Testis (tissue), 2 donors: ENCODE data around the gene PTPRD.

ENCODE experiments used
- POLR2A ChIP-seq: fragments of 450-650 bp; IDR thresholded peaks from one replicate; pipeline ENCODE4 v1.6.1; 2017; ENCODE audit warnings: antibody characterized with exemption, mild to moderate bottlenecking, moderate library complexity
- TF ChIP-seq, protein P1 (sequence below), 3 experiments: fragments of 450-650 bp in 2 of 3; fragments of 200-600 bp in 1 of 3; sonication (generic) in 1 of 3; IDR thresholded peaks; one replicate each; pipeline ENCODE4 v1.5.1; 2016 to 2019; ENCODE audit warnings: antibody characterized with exemption in 3 of 3, mild to moderate bottlenecking in 2 of 3, moderate library complexity in 1 of 3

GRCh38 chr9:8784838-8785237 lies 1828.0 kb downstream of the PTPRD start:
- TF ChIP-seq, protein P1, sequence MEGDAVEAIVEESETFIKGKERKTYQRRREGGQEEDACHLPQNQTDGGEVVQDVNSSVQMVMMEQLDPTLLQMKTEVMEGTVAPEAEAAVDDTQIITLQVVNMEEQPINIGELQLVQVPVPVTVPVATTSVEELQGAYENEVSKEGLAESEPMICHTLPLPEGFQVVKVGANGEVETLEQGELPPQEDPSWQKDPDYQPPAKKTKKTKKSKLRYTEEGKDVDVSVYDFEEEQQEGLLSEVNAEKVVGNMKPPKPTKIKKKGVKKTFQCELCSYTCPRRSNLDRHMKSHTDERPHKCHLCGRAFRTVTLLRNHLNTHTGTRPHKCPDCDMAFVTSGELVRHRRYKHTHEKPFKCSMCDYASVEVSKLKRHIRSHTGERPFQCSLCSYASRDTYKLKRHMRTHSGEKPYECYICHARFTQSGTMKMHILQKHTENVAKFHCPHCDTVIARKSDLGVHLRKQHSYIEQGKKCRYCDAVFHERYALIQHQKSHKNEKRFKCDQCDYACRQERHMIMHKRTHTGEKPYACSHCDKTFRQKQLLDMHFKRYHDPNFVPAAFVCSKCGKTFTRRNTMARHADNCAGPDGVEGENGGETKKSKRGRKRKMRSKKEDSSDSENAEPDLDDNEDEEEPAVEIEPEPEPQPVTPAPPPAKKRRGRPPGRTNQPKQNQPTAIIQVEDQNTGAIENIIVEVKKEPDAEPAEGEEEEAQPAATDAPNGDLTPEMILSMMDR (IDR thresholded peaks at IDR 0.05) = no peak
- no peak for TF ChIP-seq POLR2A
